Neural progenitor cell (in vitro differentiated cells): ENCODE results near the gene DLEC1. TPM values are rescaled to one million over a fixed set of nuclear protein-coding genes. Genes with fewer than 3 reads are reported as not detected.
"Not testable (repeated sequence)": the region's sequence is repeated elsewhere in the genome, so short reads cannot be mapped to it uniquely, and the experiment has no call there.

Source experiments
- DNase-seq: peaks from one replicate; pipeline ENCODE4 v3.0.0-alpha.2; 2016; ENCODE audit warnings: low spot score
- H2AFZ ChIP-seq: fragments of 200-600 bp; sonication (generic); replicated peaks from 2 replicates; pipeline ENCODE4 v1.6.1; 2016; ENCODE audit warnings: antibody characterized with exemption
- H3F3A ChIP-seq: fragments of 200-600 bp; sonication (generic); 2 replicates; pipeline ENCODE4 v1.6.1; 2016; ENCODE audit warnings: antibody characterized with exemption, low read depth
- H3K27ac ChIP-seq: fragments of 200-600 bp; sonication (generic); 2 replicates; pipeline ENCODE4 v1.5.1; 2016; ENCODE audit warnings: mild to moderate bottlenecking
- H3K27me3 ChIP-seq: fragments of 200-600 bp; sonication (generic); 2 replicates; pipeline ENCODE4 v1.6.1; 2016; ENCODE audit warnings: mild to moderate bottlenecking, moderate library complexity
- H3K36me3 ChIP-seq: fragments of 200-600 bp; sonication (generic); 2 replicates; pipeline ENCODE4 v1.5.1; 2016
- H3K4me1 ChIP-seq: fragments of 200-600 bp; sonication (generic); 2 replicates; pipeline ENCODE4 v1.6.1; 2016; ENCODE audit warnings: mixed run types
- H3K4me2 ChIP-seq: fragments of 200-600 bp; sonication (generic); 2 replicates; pipeline ENCODE4 v1.6.1; 2016
- H3K4me3 ChIP-seq: fragments of 200-600 bp; sonication (generic); 2 replicates; pipeline ENCODE4 v1.5.1; 2016
- H3K79me2 ChIP-seq: fragments of 200-600 bp; sonication (generic); 2 replicates; pipeline ENCODE4 v1.6.1; 2016; ENCODE audit warnings: low read depth
- H3K9ac ChIP-seq: fragments of 200-600 bp; sonication (generic); 2 replicates; pipeline ENCODE4 v1.6.1; 2016
- H3K9me3 ChIP-seq: fragments of 200-600 bp; sonication (generic); 2 replicates; pipeline ENCODE4 v1.5.1; 2016; ENCODE audit warnings: low read depth
- H4K20me1 ChIP-seq: fragments of 200-600 bp; sonication (generic); 2 replicates; pipeline ENCODE4 v1.6.1; 2016; ENCODE audit warnings: low read depth
- H3K27ac Mint-ChIP-seq: 3 replicates; pipeline ENCODE4 v1.8.0; 2021; ENCODE audit warnings: mixed read lengths
- H3K27me3 Mint-ChIP-seq: 2 replicates; pipeline ENCODE4 v1.8.0; 2022; ENCODE audit warnings: low read depth, mild to moderate bottlenecking, inconsistent platforms, moderate library complexity, mixed read lengths; ENCODE audit not compliant: insufficient read depth
- H3K36me3 Mint-ChIP-seq: 3 replicates; pipeline ENCODE4 v1.8.0; 2021; ENCODE audit warnings: mixed read lengths
- H3K4me1 Mint-ChIP-seq: 3 replicates; pipeline ENCODE4 v1.8.0; 2021; ENCODE audit warnings: mixed read lengths
- H3K4me3 Mint-ChIP-seq: 3 replicates; pipeline ENCODE4 v1.8.0; 2021; ENCODE audit warnings: mild to moderate bottlenecking, moderate library complexity, mixed read lengths
- H3K9me3 Mint-ChIP-seq: 3 replicates; pipeline ENCODE4 v1.8.0; 2020; ENCODE audit warnings: mixed read lengths
- EZH2 ChIP-seq: fragments of 200-600 bp; sonication (generic); IDR thresholded peaks from 2 replicates; pipeline ENCODE4 v1.6.1; 2017; ENCODE audit warnings: antibody characterized with exemption, mild to moderate bottlenecking, moderate library complexity
- EZH2phosphoT487 ChIP-seq: fragments of 200-600 bp; sonication (generic); IDR thresholded peaks from 2 replicates; pipeline ENCODE4 v1.6.1; 2017; ENCODE audit warnings: antibody characterized with exemption
- total RNA-seq: library from RNA; depleted of rRNA; stranded (reverse); fragments of >200 nt; gene quantifications from 2 replicates; pipeline ENCODE4 v1.2.3, GENCODE V29; 2015; ENCODE audit warnings: low replicate concordance
- TF ChIP-seq, protein P1 (sequence below): fragments of 200-600 bp; sonication (generic); IDR thresholded peaks from 2 replicates; pipeline ENCODE4 v1.5.1; 2017; ENCODE audit warnings: antibody characterized with exemption, mild to moderate bottlenecking

The DLEC1 gene
- total RNA-seq, 1 donor from 2014 or later, result 0.60 TPM

DNA sequence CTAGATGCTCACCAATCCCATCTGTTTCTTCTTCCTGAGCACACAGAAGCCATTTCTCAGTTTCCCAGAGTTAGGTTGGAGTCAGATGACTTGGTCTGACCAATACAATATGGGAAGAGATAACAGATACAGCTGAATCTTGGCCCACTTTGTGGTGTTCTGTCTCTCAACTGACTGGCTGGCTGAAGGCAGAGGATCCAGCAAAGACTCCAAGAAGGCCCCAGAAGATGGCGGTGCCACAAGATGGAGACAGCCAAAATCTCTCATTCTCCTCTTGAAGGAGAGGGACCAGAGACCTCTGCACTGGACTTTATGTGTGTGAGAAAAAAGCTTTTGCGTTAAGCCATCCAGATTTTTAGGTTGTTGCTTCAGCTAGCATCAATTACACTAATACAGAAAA is 118.1 kb downstream of the DLEC1 start:
- peaks cover 8% of the 10 kb centered on the region for H3K4me1 ChIP-seq
- Mint-ChIP-seq H3K36me3 (no peaks in the 10 kb centered on the region), H3K4me3 (no peak overlapping the region), H3K4me1 (no peaks in the 10 kb centered on the region), H3K27ac (no peak overlapping the region), H3K27me3 (peaks cover 3% of the 10 kb centered on the region), H3K9me3 (no peaks in the 10 kb centered on the region)
- H3K4me2 ChIP-seq, result no peak overlapping the region
- H3K27ac ChIP-seq, result no peak overlapping the region
- no peak for TF ChIP-seq EZH2phosphoT487
- no peak for TF ChIP-seq EZH2
- TF ChIP-seq, protein P1, sequence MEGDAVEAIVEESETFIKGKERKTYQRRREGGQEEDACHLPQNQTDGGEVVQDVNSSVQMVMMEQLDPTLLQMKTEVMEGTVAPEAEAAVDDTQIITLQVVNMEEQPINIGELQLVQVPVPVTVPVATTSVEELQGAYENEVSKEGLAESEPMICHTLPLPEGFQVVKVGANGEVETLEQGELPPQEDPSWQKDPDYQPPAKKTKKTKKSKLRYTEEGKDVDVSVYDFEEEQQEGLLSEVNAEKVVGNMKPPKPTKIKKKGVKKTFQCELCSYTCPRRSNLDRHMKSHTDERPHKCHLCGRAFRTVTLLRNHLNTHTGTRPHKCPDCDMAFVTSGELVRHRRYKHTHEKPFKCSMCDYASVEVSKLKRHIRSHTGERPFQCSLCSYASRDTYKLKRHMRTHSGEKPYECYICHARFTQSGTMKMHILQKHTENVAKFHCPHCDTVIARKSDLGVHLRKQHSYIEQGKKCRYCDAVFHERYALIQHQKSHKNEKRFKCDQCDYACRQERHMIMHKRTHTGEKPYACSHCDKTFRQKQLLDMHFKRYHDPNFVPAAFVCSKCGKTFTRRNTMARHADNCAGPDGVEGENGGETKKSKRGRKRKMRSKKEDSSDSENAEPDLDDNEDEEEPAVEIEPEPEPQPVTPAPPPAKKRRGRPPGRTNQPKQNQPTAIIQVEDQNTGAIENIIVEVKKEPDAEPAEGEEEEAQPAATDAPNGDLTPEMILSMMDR, result no peak
- no peaks in the 10 kb centered on the region for H3K27me3 ChIP-seq
- no peak overlapping the region for H3K9ac ChIP-seq
- no peaks in the 10 kb centered on the region for H4K20me1 ChIP-seq
- no peak overlapping the region for H2AFZ ChIP-seq
- no peak overlapping the region for H3K4me3 ChIP-seq
- no peak for DNase-seq
- H3K9me3 ChIP-seq, result no peaks in the 10 kb centered on the region
- peaks cover 31% of the 10 kb centered on the region for H3F3A ChIP-seq
- no peaks in the 10 kb centered on the region for H3K79me2 ChIP-seq
- H3K36me3 ChIP-seq, result no peaks in the 10 kb centered on the region

DNA sequence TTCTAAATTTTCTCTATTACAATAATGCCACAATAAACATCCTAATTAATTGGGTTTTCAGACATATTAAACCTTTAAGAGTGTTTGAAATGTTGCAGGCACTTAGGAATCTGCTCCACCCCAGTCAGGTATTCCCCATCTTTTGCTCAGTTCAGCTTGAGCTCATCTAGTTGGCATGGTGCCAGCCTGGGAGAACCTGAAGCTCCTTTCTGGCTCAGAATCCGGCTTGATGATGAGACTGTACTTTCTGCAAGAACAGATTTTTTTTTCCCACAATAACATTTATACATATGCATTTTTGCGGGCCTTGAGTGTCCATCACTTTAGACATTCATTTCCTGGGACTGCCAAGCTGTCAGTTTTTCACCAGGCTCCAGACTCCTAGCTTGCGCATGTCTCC is 118.6 kb downstream of the DLEC1 start:
- Mint-ChIP-seq H3K36me3 (no peaks in the 10 kb centered on the region), H3K27me3 (peaks cover 3% of the 10 kb centered on the region), H3K4me1 (no peaks in the 10 kb centered on the region), H3K27ac (no peak overlapping the region), H3K9me3 (no peaks in the 10 kb centered on the region), H3K4me3 (no peak overlapping the region)
- Histone ChIP-seq H3K9ac (no peak overlapping the region), H3F3A (peaks cover 36% of the 10 kb centered on the region), H3K4me2 (no peak overlapping the region), H3K79me2 (no peaks in the 10 kb centered on the region), H3K27ac (no peak overlapping the region), H3K27me3 (no peaks in the 10 kb centered on the region), H3K36me3 (no peaks in the 10 kb centered on the region), H3K4me1 (peaks cover 8% of the 10 kb centered on the region), H4K20me1 (no peaks in the 10 kb centered on the region), H2AFZ (no peak overlapping the region), H3K9me3 (no peaks in the 10 kb centered on the region), H3K4me3 (no peak overlapping the region)
- TF ChIP-seq EZH2 (no peak), EZH2phosphoT487 (no peak)
- TF ChIP-seq, protein P1, result no peak
- DNase-seq, result no peak

DNA sequence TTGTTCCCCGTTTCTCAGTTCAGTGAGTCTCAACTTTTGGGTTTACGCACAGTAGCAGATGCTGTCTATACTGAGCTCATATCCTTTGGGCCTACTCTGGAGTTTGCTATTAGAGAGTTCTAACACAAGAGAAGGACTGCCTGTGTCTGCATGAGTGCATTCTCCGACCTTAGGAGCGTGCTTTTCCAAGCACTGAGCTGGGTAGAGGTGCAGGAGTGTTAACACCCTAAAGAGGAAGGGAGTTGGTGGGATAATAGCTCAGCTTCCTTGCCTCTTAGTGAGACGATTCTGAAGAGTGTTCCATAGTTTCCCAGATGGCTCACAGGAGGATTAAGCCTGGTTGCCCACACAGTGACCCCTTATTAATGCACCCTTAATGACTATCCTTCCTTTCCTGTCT is 119.5 kb downstream of the DLEC1 start:
- Histone ChIP-seq H3K9me3 (no peaks in the 10 kb centered on the region), H3F3A (peaks cover 43% of the 10 kb centered on the region), H2AFZ (peak overlapping the region; percentile 13), H3K9ac (no peak overlapping the region), H3K4me3 (no peak overlapping the region), H3K4me1 (peaks cover 8% of the 10 kb centered on the region), H3K4me2 (no peak overlapping the region), H3K27ac (no peak overlapping the region), H4K20me1 (no peaks in the 10 kb centered on the region), H3K36me3 (no peaks in the 10 kb centered on the region), H3K79me2 (no peaks in the 10 kb centered on the region), H3K27me3 (no peaks in the 10 kb centered on the region)
- Mint-ChIP-seq H3K4me1 (no peaks in the 10 kb centered on the region), H3K27ac (no peak overlapping the region), H3K9me3 (no peaks in the 10 kb centered on the region), H3K36me3 (no peaks in the 10 kb centered on the region), H3K27me3 (peaks cover 3% of the 10 kb centered on the region), H3K4me3 (no peak overlapping the region)
- TF ChIP-seq EZH2phosphoT487, result no peak
- TF ChIP-seq EZH2, result no peak
- TF ChIP-seq, protein P1, result no peak
- DNase-seq, result no peak

DNA sequence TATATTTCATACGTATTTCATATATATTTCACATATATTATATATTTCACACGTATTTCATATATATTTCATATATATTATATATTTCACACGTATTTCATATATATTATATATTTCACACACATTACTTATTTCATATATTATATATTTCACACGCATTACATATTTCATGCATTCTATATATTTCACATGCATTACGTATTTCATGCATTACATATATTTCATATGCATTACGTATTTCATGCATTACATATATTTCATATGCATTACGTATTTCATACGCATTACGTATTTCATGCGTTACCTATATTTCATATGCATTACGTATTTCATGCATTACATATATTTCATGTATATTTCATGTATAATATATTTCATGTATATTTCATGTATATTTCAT is 121.7 kb downstream of the DLEC1 start:
- H3K79me2 ChIP-seq, H3K4me1 ChIP-seq, H3K4me3 ChIP-seq, H3K36me3 ChIP-seq, H3K27ac Mint-ChIP-seq, H3K4me1 Mint-ChIP-seq, H3K4me3 Mint-ChIP-seq, H3K9me3 Mint-ChIP-seq, DNase-seq, H3K4me2 ChIP-seq, H3K36me3 Mint-ChIP-seq, H3K9ac ChIP-seq, H2AFZ ChIP-seq, H3K27me3 ChIP-seq, H3K9me3 ChIP-seq, H3K27ac ChIP-seq, H4K20me1 ChIP-seq: not testable (repeated sequence)
- peaks cover 51% of the 10 kb centered on the region for H3F3A ChIP-seq
- peaks cover 11% of the 10 kb centered on the region for H3K27me3 Mint-ChIP-seq
